ENCODE data around the gene WFDC12.

- TF ChIP-seq, protein P1, sequence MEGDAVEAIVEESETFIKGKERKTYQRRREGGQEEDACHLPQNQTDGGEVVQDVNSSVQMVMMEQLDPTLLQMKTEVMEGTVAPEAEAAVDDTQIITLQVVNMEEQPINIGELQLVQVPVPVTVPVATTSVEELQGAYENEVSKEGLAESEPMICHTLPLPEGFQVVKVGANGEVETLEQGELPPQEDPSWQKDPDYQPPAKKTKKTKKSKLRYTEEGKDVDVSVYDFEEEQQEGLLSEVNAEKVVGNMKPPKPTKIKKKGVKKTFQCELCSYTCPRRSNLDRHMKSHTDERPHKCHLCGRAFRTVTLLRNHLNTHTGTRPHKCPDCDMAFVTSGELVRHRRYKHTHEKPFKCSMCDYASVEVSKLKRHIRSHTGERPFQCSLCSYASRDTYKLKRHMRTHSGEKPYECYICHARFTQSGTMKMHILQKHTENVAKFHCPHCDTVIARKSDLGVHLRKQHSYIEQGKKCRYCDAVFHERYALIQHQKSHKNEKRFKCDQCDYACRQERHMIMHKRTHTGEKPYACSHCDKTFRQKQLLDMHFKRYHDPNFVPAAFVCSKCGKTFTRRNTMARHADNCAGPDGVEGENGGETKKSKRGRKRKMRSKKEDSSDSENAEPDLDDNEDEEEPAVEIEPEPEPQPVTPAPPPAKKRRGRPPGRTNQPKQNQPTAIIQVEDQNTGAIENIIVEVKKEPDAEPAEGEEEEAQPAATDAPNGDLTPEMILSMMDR (optimal IDR thresholded peaks at IDR 0.05 in 1 of 3, IDR thresholded peaks at IDR 0.05 in 1 of 3, conservative IDR thresholded peaks at IDR 0.05 in 1 of 3; ENCODE audit: extremely low read depth in 1 of 3, insufficient read depth in 2 of 3, low read length in 3 of 3) = no peak
- no peak for TF ChIP-seq EZH2 (IDR thresholded peaks at IDR 0.05; ENCODE audit: low read length)
These were observed 41.8 kb downstream of the WFDC12 start for GRCh38 chr20:45082468-45082867.

All from keratinocyte (primary cell).